K562 (cell line): ENCODE results near the gene PSMD10. TPM values are rescaled to one million over a fixed set of nuclear protein-coding genes. Genes with fewer than 3 reads are reported as not detected.

ENCODE experiments used
- AFF1 ChIP-seq, 2 experiments: fragments of 450-650 bp; IDR thresholded peaks; 2 replicates each; pipeline ENCODE4 v1.6.1; 2018; ENCODE audit warnings: mild to moderate bottlenecking in 2 of 2, low read depth in 1 of 2; ENCODE audit not compliant: partially characterized antibody in 2 of 2
- CC2D1A ChIP-seq: fragments of 450-650 bp; IDR thresholded peaks from 2 replicates; pipeline ENCODE4 v1.6.1; 2017; ENCODE audit warnings: mild to moderate bottlenecking
- POLR2B ChIP-seq: fragments of 450-650 bp; IDR thresholded peaks from 2 replicates; pipeline ENCODE4 v1.6.1; 2018; ENCODE audit warnings: low read depth; ENCODE audit not compliant: partially characterized antibody
- ZNF609 ChIP-seq: sonication (generic); formaldehyde crosslinking; IDR thresholded peaks from 2 replicates; pipeline ENCODE4 v1.8.1; 2023; ENCODE audit warnings: missing genetic modification reagents, mild to moderate bottlenecking, borderline replicate concordance
- ZNF668 ChIP-seq: fragments of 250-450 bp; sonication (Bioruptor Pico); IDR thresholded peaks from 2 replicates; pipeline ENCODE4 v1.8.0; 2022; ENCODE audit warnings: mild to moderate bottlenecking, inconsistent platforms
- polyA plus RNA-seq, 8 experiments: library from polyadenylated mRNA; depleted of rRNA in 4 of 8; stranded (reverse) in 5 of 8; unstranded in 3 of 8; fragments of >200 nt; fragmentation: Nextera tagmentation in 2 of 8; fragmentation: Illumina TruSeq in 1 of 8; extraction: Ambion mirVana in 2 of 8; extraction: Trizol in 1 of 8; gene quantifications; 2 replicates each; pipeline versions ENCODE4 v1.2.1 to v1.2.3, GENCODE V29; 2011 to 2014; ENCODE audit warnings: inconsistent platforms in 1 of 8, missing spikeins in 1 of 8
- total RNA-seq, 7 experiments: library from RNA; depleted of rRNA in 6 of 7; stranded (reverse); fragments of >200 nt in 6 of 7; fragmentation: Illumina TruSeq in 2 of 7; extraction: Trizol in 2 of 7; gene quantifications; 2 replicates each; pipeline versions ENCODE4 v1.2.1 to v1.2.3, GENCODE V29; 2011 to 2021; ENCODE audit warnings: low replicate concordance in 1 of 7
- TF ChIP-seq, protein P1 (sequence below): fragments of 450-650 bp; formaldehyde crosslinking; IDR thresholded peaks from 2 replicates; pipeline ENCODE4 v1.4.0; 2020; ENCODE audit warnings: mild to moderate bottlenecking, moderate library complexity

The PSMD10 gene
- total and polyA plus RNA-seq, 9 of the 15 experiments (the other 6 are each of a cell fraction or from before 2014, with no cell fraction given): 47.8 to 163 (median 70.4) TPM

DNA sequence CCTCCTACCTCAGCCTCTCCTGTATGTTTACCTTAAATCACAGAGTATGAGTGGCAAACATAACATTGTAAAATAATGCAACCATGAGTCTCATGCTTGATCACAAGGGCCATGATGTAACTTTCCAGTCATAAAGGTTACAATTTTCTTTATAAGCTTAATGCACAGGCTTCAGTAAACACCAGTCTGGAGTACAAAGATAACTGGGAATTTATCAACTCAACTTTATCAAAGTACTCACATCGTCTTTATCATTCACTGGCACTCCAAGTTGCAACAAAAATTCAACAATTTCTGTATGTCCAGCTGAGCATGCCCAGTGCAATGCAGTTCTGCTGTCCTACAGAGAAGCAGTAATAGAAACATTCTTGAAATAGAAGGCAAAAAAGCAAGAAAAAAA, 2.8 kb downstream of the PSMD10 start (continued):
- TF ChIP-seq AFF1 (IDR thresholded peaks at IDR 0.05; ENCODE audit: low read depth in 1 of 2, partially characterized antibody in 2 of 2) (peak in 1 of 2 experiments; percentile 61), ZNF668 (CRISPR knock-in tag) (no peak), POLR2B (no peak), ZNF609 (no peak), CC2D1A (peak; percentile 72; the same call in 1 of the 2 replicates)
- TF ChIP-seq, protein P1, sequence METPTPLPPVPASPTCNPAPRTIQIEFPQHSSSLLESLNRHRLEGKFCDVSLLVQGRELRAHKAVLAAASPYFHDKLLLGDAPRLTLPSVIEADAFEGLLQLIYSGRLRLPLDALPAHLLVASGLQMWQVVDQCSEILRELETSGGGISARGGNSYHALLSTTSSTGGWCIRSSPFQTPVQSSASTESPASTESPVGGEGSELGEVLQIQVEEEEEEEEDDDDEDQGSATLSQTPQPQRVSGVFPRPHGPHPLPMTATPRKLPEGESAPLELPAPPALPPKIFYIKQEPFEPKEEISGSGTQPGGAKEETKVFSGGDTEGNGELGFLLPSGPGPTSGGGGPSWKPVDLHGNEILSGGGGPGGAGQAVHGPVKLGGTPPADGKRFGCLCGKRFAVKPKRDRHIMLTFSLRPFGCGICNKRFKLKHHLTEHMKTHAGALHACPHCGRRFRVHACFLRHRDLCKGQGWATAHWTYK (CRISPR knock-in tag): 0 out of 2 replicates have a peak, but pooled peaks have one; percentile 16
